HG03575 (cell line): Measurements from ENCODE around the gene CCS.
"Not testable (repeated sequence)": the region's sequence is repeated elsewhere in the genome, so short reads cannot be mapped to it uniquely, and the experiment has no call there.

Experiments used
- ATAC-seq: cut with Tn5 transposase; IDR thresholded peaks from one replicate; pipeline ENCODE4 v1.9.1; 2021; ENCODE audit not compliant: unreplicated experiment, insufficient number of reproducible peaks, low FRiP score; ENCODE audit errors: extremely low read depth

The CCS gene

GRCh38 chr11:66616379-66617154 is 23.6 kb downstream of the CCS start, which contains the start of gene RBM14:
TSS of gene RBM14 (plus strand) at chr11:66616630. CDS start at chr11:66616721, 91 bp downstream.
- peak; percentile 82 for ATAC-seq

- ATAC-seq, result no peak
Measured at GRCh38 chr11:66617155-66617834, 24.3 kb downstream of the CCS start.

- no peak for ATAC-seq
Measured at GRCh38 chr11:66619080-66619554, 26.1 kb downstream of the CCS start.

- no peak for ATAC-seq
Measured at GRCh38 chr11:66624450-66624849, 31.5 kb downstream of the CCS start.

GRCh38 chr11:66625041-66625751 is 32.2 kb downstream of the CCS start:
- no peak for ATAC-seq

- ATAC-seq, result no peak
Measured at GRCh38 chr11:66625752-66626149, 32.8 kb downstream of the CCS start.

GRCh38 chr11:66626382-66626781 is 33.4 kb downstream of the CCS start:
- no peak for ATAC-seq

GRCh38 chr11:66626926-66627325 is 33.9 kb downstream of the CCS start:
- ATAC-seq, result no peak

- ATAC-seq, result no peak
Measured at GRCh38 chr11:66628061-66628603, 35.1 kb downstream of the CCS start.

GRCh38 chr11:66629356-66629755 is 36.4 kb downstream of the CCS start:
- no peak for ATAC-seq

GRCh38 chr11:66631883-66632282 is 38.9 kb downstream of the CCS start:
- ATAC-seq, result no peak

GRCh38 chr11:66632952-66633351 is 40.0 kb downstream of the CCS start:
- no peak for ATAC-seq

GRCh38 chr11:66636411-66636810 is 43.4 kb downstream of the CCS start:
- ATAC-seq, result no peak

GRCh38 chr11:66637557-66638176 is 44.7 kb downstream of the CCS start:
- no peak for ATAC-seq

- peak; percentile 75 for ATAC-seq
Measured at GRCh38 chr11:66638177-66639065, 45.4 kb downstream of the CCS start, which contains the start of gene RBM4. TSS of gene RBM4 (plus strand) at chr11:66638703. CDS start at chr11:66639712, 1,009 bp downstream.

- no peak for ATAC-seq
Measured at GRCh38 chr11:66639066-66639813, 46.3 kb downstream of the CCS start.

- ATAC-seq, result not testable (repeated sequence)
Measured at GRCh38 chr11:66639814-66640340, 46.9 kb downstream of the CCS start.
